Measurements from ENCODE around the gene SOCS1.

SOCS1 gene

GRCh38 chr16:11242658-11243057 lies 13.3 kb downstream of the SOCS1 start:
- no peak for DNase-seq

GRCh38 chr16:11241480-11242204 lies 14.4 kb downstream of the SOCS1 start:
- no peak for DNase-seq

- no peak for DNase-seq
Observed at GRCh38 chr16:11240636-11241473, 15.1 kb downstream of the SOCS1 start.

GRCh38 chr16:11239644-11240632 lies 16.1 kb downstream of the SOCS1 start:
- DNase-seq: no peak

- DNase-seq: no peak
Observed at GRCh38 chr16:11238272-11239202, 17.5 kb downstream of the SOCS1 start.

GRCh38 chr16:11236461-11237254 lies 19.3 kb downstream of the SOCS1 start:
- DNase-seq: no peak

- no peak for DNase-seq
Observed at GRCh38 chr16:11235703-11235991, 20.4 kb downstream of the SOCS1 start.

GRCh38 chr16:11234884-11235702 lies 20.9 kb downstream of the SOCS1 start:
- DNase-seq: no peak

- peak; percentile 76 for DNase-seq
Observed at GRCh38 chr16:11233727-11234376, 22.2 kb downstream of the SOCS1 start.

GRCh38 chr16:11232852-11233726 lies 22.9 kb downstream of the SOCS1 start:
- peak; percentile 89 for DNase-seq

- DNase-seq: no peak
Observed at GRCh38 chr16:11232302-11232851, 23.6 kb downstream of the SOCS1 start.

GRCh38 chr16:11231367-11231970 lies 24.5 kb downstream of the SOCS1 start:
- DNase-seq: no peak

GRCh38 chr16:11229906-11230305 lies 26.1 kb downstream of the SOCS1 start:
- no peak for DNase-seq

- DNase-seq: no peak
Observed at GRCh38 chr16:11229432-11229831, 26.6 kb downstream of the SOCS1 start.

GRCh38 chr16:11225677-11226549 lies 30.1 kb downstream of the SOCS1 start:
- DNase-seq: no peak

GRCh38 chr16:11224894-11225676 lies 30.9 kb downstream of the SOCS1 start:
- DNase-seq: peak; percentile 79
